SK-N-SH treated with all-trans-retinoic acid at 6 μM for 48 hours (cell line): ENCODE data around the gene CD63.

ENCODE experiments used
- ARNTL ChIP-seq: fragments of 450-650 bp; formaldehyde crosslinking; IDR thresholded peaks from 2 replicates; pipeline ENCODE4 v1.5.0; 2020; ENCODE audit warnings: low read depth, mild to moderate bottlenecking, moderate library complexity, borderline replicate concordance
- CREB5 ChIP-seq: fragments of 250-450 bp; sonication (Bioruptor Pico); IDR thresholded peaks from 2 replicates; pipeline ENCODE4 v1.5.1; 2020; ENCODE audit warnings: low read depth, mild to moderate bottlenecking, moderate library complexity
- ESRRG ChIP-seq: fragments of 250-450 bp; sonication (Bioruptor Pico); IDR thresholded peaks from 2 replicates; pipeline ENCODE4 v1.6.1; 2021; ENCODE audit warnings: mild to moderate bottlenecking
- GLIS3 ChIP-seq: fragments of 250-450 bp; sonication (Bioruptor Pico); IDR thresholded peaks from 2 replicates; pipeline ENCODE4 v1.5.0; 2020; ENCODE audit warnings: mild to moderate bottlenecking, moderate library complexity
- PPARA ChIP-seq: fragments of 250-450 bp; sonication (Bioruptor Pico); IDR thresholded peaks from 2 replicates; pipeline ENCODE4 v1.5.0; 2020; ENCODE audit warnings: mild to moderate bottlenecking, borderline replicate concordance
- TCF4 ChIP-seq: fragments of 250-450 bp; sonication (Bioruptor Pico); IDR thresholded peaks from 2 replicates; pipeline ENCODE4 v1.8.0; 2021; ENCODE audit warnings: mild to moderate bottlenecking, moderate library complexity, borderline replicate concordance
- TSHZ2 ChIP-seq: fragments of 250-450 bp; sonication (Bioruptor Pico); IDR thresholded peaks from 2 replicates; pipeline ENCODE4 v1.5.0; 2020; ENCODE audit warnings: mild to moderate bottlenecking, moderate library complexity
- ZC3H10 ChIP-seq: fragments of 250-450 bp; sonication (Bioruptor Pico); IDR thresholded peaks from 2 replicates; pipeline ENCODE4 v1.5.1; 2021; ENCODE audit warnings: mild to moderate bottlenecking, moderate library complexity
- ZFP3 ChIP-seq: fragments of 250-450 bp; sonication (Bioruptor Pico); IDR thresholded peaks from 2 replicates; pipeline ENCODE4 v1.5.0; 2020; ENCODE audit warnings: mild to moderate bottlenecking, moderate library complexity
- ZNF8 ChIP-seq: fragments of 450-650 bp; formaldehyde crosslinking; IDR thresholded peaks from 2 replicates; pipeline ENCODE4 v1.5.0; 2020; ENCODE audit warnings: mild to moderate bottlenecking, moderate library complexity
- TF ChIP-seq, protein P1 (sequence below): fragments of 250-450 bp; sonication (Bioruptor Pico); IDR thresholded peaks from 2 replicates; pipeline ENCODE4 v1.8.0; 2020; ENCODE audit warnings: mild to moderate bottlenecking, moderate library complexity, borderline replicate concordance

GRCh38 chr12:55687746-55688145, 41.1 kb downstream of the CD63 start:
- TF ChIP-seq ARNTL (CRISPR knock-in tag) = no peak
- no peak for TF ChIP-seq TCF4
- TF ChIP-seq TSHZ2 (CRISPR knock-in tag) = no peak
- TF ChIP-seq CREB5 = no peak
- no peak for TF ChIP-seq ZFP3
- TF ChIP-seq, protein P1, sequence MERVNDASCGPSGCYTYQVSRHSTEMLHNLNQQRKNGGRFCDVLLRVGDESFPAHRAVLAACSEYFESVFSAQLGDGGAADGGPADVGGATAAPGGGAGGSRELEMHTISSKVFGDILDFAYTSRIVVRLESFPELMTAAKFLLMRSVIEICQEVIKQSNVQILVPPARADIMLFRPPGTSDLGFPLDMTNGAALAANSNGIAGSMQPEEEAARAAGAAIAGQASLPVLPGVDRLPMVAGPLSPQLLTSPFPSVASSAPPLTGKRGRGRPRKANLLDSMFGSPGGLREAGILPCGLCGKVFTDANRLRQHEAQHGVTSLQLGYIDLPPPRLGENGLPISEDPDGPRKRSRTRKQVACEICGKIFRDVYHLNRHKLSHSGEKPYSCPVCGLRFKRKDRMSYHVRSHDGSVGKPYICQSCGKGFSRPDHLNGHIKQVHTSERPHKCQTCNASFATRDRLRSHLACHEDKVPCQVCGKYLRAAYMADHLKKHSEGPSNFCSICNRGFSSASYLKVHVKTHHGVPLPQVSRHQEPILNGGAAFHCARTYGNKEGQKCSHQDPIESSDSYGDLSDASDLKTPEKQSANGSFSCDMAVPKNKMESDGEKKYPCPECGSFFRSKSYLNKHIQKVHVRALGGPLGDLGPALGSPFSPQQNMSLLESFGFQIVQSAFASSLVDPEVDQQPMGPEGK (CRISPR knock-in tag) = no peak
- TF ChIP-seq ESRRG (CRISPR knock-in tag) = no peak
- no peak for TF ChIP-seq ZC3H10 (CRISPR knock-in tag)
- no peak for TF ChIP-seq GLIS3
- TF ChIP-seq ZNF8 (CRISPR knock-in tag) = no peak
- no peak for TF ChIP-seq PPARA (CRISPR knock-in tag)
